Activated CD8-positive, alpha-beta memory T cell treated with anti-CD3 and anti-CD28 coated beads for 36 hours (primary cell): Measurements from ENCODE around the gene GAL. TPM values are rescaled to one million over a fixed set of nuclear protein-coding genes. Genes with fewer than 3 reads are reported as not detected.

ENCODE experiments used
- CTCF ChIA-PET: fragments of 350-600 bp; sonication (Branson Sonifier 250); formaldehyde crosslinking; loops from one replicate; lab custom pipeline; 2021; ENCODE audit warnings: antibody characterized with exemption; lab: Charles Lee
- POLR2A ChIA-PET: fragments of 350-600 bp; sonication (Branson Sonifier 250); formaldehyde crosslinking; loops from one replicate; lab custom pipeline; 2021; ENCODE audit warnings: antibody characterized with exemption; lab: Charles Lee
- total RNA-seq, 2 experiments: library from RNA; stranded (reverse); gene quantifications; one replicate each; pipeline ENCODE4 v1.2.3, GENCODE V29; 2021

The GAL gene
- total RNA-seq, 2 experiments from 2014 or later: 2.0 to 2.6 TPM

DNA sequence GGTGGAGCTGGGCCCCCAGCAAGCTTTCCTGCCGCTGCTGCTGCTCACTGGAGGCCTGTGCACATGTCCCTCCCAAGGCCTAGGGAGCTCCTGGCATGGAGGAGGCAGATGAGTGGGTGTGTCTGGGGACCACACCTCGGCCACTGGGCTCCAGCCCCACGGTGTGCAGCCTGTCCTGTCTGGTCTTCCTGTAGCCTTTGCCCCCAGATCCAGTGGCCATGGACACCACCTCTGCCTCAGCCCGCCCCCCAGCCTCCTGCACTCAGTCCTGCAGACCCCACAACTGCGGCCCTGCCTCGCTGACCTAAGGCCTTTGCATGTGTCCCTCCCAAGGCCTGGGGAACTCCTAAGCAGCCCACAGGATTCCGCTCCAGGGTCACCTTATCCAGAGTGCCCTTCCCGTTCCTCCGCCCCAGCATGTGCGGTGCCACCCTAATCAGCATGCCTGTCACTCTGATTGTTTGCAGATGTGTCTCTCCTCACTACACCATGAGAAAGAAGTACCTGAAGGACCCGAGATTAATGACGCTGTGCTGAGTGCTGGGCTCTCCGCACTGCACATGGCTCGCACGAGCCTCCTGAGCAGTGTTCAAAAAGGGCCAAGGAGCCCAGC is 8.6 kb downstream of the GAL start:
- ChIA-PET CTCF (no interaction called here), POLR2A (no interaction called here)

DNA sequence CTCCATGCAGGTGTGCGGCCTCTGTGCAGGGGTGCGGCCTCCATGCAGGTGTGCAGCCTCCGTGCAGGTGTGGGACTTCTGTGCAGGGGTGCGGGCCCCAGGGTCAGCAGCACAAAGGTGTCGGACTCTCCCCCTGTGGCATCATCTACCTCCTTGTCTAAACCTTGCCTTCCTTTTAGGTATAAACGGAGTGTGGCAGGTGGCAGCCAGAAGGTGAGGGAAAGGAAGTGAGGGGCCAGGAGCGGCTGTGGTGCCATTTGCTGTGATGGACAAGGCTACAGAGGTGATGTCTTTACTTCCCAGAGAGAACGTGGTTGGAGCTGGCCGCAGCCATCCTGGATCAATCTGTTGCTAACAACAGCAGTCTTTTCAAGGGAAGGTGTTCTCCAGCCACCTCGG is 9.1 kb downstream of the GAL start:
- CTCF ChIA-PET: no interaction called here

DNA sequence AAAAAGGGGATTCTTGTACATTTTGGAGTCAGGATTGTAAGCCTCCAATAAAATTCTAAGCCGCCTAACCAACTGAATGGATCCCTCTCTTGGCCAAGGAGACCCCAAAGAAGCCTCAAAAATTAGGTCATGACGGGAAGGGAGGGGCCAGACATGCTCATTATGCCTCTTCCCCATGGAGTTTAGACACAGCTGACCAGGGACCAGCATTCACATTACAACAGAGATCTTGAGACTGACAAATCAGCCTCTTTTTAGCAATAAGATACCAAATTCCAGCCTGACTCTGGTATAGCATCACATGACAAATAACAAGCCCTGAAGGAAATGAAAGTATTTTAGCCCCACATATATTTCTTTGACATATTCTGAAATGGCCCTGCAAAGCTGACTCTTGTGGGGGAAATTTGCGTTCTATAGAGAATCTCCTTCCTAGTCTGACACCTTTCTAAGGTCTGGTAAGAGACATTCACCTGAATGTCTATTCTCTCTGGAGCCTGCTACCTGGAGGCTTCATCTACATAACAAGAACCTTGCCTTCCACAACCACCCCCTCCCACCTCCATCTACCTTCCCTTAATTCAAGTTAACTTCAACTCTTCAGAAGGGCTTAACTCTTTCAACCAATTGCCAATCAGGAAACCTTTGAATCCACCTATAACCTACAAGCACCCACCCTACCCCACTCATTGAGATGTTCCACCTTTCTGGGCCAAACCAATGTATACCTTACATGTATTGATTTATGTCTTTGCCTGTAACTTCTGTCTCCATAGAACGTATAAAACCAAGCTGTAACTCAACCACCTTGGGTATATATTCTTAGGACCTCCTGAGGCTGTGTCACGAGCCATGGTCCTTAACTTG is 10.3 kb downstream of the GAL start:
- CTCF ChIA-PET: no interaction called here
- POLR2A ChIA-PET: no interaction called here

More for the DNA sequence above, 9.1 kb downstream of the GAL start:
- POLR2A ChIA-PET: no interaction called here

DNA sequence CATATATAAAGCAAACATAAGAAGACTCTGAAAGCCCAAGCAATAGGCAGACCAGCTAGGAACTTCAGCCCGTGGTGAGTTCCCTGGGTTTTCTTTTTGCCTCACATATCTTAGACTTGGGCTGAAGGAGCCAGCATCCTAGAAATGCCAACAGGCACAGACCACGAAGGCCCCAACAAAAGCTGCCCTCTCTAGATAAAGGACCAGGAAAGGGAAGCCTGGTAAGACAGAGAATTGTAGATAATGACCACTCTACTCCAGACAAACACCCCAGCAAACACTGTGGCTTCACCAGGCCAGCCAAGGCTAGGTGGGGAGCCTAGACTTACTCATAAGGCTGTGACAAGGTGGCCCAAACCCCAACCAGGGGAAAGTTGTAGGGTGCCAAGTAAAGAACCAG is 11.2 kb downstream of the GAL start:
- CTCF ChIA-PET: no interaction called here
- POLR2A ChIA-PET: no interaction called here

DNA sequence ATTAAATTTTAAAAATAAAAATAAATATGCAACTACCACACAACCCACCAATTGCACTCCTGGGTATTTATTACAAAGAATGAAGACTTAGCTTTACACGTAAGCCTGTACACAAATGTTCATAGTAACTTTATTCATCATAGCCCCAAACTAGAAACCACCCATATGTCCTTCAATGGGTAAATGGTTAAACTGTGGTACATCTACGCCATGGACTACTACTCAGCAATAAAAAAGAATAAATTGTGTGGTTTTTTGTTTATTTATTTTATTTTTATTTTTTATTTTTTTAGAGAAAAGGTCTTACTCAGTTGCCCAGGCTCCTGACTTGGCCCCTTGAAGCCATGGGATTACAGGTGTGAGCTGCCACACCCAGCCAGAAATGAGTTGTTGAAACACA is 14.6 kb downstream of the GAL start:
- ChIA-PET CTCF (no interaction called here), POLR2A (no interaction called here)

DNA sequence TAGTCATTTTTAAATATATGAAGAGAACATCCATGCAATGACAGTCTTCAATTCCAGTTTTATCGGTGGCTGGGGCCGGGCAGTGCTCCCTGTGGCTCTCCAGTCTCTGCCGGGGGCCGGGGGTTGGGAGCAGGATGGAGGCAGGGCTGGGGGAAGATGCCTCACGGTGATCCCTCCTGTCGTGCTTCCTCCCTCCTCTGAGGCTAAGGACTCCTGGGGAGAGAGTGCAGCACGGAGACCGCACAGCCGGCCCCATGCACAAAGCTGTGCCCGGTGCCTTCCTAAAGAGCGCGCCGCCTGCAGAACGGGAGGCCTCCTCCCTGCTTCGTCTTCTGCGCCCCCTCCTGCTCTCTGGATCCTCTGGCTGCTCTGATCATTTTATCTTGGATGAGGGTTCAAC is 20.5 kb downstream of the GAL start:
- ChIA-PET POLR2A (no interaction called here), CTCF (interaction anchor here (1.0 kb wide), 1 partner anchor 32 kb away, joined by 3 read pairs; no protein-coding TSS in a partner anchor)

DNA sequence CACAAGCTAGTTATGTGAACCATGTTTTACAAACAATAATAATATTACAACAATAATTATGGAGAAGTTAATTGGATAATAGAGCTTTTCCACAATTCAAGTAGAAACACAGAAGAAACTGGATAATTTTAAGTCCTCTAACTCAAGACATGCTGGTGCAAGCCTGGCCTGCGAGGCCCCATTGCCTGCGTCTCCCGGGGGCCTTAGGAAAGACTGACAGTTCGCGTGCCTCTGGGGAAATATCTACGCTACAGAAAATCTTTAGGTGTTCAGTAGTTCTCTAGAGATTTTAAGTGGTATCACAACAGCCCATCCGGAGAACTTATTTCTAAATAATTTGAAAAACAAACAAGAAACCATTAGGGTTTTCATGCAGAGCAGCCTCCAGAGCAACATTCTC is 23.2 kb downstream of the GAL start:
- CTCF ChIA-PET: no interaction called here

DNA sequence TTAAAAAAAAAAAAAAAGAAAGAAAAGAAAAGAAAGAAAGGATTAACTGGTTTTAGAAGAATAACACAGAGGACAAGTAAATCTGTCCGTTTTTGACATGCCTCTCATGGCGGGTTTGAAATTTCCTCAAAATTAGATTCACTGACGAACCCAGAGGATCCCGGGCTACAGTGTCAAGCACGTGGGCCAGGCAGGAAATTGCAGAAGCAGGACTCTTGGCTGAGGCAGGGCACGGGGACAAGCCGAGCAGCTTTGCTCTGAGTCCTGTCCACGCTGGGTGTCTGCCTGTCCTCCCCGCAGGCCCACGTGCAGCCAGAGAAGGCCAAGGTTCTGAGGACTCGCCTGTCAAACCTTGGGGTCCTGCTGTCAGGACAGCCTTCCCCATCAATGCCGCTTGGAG is 24.7 kb downstream of the GAL start:
- POLR2A ChIA-PET: no interaction called here
- CTCF ChIA-PET: no interaction called here

More for the DNA sequence above, 23.2 kb downstream of the GAL start:
- POLR2A ChIA-PET: no interaction called here

DNA sequence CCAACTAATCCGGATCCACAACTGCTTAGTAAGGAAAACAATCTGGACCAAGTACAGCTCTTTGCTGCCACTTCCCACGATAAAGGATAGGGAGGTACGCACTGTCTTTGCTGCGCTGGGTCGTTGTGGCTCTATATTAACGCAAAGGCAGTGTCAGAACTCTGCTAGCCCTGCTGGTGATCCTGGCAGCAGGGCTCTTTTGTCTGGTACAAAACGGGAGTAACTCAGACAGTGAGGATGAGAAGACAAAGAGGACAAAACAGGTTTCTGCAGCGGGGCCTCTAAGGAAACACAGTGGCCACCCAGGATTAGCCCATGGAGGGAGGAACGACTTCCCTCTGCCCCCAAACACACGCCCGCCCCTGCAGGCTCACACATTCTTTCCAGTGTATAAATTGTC is 26.1 kb downstream of the GAL start:
- ChIA-PET CTCF (no interaction called here), POLR2A (no interaction called here)

DNA sequence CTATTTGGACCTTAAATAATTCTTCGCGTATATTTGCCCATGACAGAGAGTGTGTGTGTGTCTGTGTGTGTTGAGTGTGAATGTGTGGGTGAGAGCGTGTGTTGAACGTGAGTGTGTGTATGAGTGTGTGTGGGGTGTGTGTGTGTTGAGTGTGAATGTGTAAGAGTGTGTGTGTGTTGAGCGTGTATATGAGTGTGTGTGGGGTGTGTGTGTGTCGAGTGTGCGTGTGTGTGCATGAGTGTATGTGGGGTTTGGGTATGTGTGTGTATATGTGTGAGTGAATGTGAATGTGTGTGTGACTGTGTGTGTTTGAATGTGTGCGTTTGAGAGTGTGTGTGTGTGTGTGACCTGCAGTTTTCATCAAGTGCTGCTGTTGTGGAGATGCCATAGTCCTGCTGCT is 26.8 kb downstream of the GAL start:
- ChIA-PET CTCF (no interaction called here), POLR2A (no interaction called here)

DNA sequence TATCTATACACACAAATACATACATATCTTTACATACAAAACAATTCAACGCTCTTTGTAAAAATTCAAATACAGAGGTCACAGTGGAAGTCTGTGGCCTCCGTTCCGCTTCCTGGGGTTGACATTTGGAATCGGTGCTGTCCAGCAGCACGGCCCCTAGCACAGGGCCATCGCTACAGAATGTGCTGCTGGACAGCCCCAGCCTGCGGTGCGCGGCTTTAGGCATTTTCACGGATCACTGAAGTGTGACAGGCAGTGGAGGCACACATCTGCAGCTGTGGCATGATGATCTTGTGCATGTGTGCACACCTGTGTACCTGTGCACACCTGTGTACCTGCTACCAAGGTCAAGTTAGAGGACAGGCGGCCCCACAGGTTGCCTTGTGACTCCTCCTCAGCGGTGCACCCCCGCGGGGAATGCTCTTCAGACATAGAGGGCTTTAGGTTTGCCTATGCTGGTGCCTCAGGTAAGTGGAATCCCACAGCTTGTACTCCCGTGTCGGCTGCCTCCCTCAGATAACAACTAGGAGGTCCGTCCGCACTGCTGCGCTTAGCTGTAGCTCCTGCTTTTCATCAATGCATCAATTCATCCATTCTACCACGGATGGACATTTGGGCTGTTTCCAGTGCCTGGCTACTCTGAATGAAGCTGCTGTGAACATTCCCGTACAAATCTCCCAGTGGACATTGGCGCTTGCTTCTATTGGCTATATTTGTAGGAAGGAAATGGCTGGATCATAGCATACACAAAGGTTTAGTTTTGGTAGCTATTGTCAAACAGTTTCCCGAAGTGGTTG is 29.9 kb downstream of the GAL start:
- CTCF ChIA-PET: no interaction called here
- POLR2A ChIA-PET: no interaction called here

DNA sequence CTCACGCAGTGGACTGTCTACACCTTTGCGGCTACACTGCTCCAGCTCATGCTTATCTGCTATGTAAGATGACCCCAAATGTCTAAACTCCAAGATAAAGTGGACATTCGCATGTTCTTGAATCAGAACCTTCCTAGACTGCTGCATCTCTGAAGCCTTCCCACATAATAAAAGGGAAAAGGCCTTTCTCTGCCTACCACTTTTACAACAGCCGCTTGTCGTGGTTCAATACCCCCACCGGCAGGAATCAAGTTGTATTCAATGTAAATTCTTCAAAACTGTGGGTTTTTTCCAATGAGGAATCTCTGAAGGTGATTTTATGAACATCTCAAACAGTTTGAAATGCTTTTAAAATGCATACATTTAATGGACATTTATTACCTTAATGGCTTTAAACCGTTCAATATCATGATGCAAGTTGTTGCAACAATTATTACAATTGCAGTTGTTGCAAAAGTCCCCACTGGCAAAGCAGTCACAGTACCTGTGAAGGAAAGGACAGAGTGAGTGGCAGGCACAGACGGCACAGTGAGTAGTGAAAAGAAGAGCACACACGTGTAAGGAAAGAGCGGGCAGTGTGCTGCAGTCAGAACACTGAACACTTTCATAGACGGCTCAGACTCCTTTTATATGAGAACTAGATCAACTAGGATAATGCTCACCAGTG is 31.2 kb downstream of the GAL start:
- ChIA-PET POLR2A (no interaction called here), CTCF (no interaction called here)

DNA sequence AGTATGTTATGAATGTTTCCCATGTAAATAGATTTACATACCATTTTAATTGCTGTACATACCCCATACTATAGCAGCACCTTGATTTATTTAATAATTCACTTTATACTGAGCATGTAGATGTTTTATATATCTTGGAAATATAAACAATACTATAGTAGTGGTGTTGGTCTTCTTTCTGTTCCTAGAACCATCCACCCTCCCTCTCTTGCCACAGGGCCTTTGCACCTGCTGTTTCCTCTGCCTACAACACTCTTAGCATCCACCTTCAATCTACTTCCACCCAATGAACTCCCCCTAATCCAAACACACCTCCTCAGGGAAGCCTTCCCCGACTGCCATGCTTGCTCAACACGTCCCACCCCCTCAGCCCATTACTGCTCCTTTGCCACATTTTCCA is 36.7 kb downstream of the GAL start:
- CTCF ChIA-PET: no interaction called here
- POLR2A ChIA-PET: no interaction called here

DNA sequence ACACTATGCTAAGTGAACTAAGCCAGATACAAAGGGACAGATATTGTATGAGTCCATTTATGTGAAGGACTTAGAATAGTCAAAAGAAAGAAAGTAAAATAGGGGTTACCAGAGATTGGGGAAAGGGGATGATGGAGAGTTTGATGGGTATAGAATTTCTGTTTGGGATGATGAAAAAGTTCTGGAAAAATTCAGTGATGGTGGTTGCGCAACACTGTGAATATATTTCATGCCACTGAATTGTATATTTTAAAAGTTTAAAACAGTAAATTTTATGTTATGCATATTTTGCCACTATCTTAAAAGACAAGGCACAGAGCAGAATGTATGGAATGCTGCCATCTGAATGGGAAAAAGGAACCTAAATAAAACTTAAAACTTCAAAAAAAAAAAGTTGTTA is 37.8 kb downstream of the GAL start:
- CTCF ChIA-PET: no interaction called here
- POLR2A ChIA-PET: no interaction called here

DNA sequence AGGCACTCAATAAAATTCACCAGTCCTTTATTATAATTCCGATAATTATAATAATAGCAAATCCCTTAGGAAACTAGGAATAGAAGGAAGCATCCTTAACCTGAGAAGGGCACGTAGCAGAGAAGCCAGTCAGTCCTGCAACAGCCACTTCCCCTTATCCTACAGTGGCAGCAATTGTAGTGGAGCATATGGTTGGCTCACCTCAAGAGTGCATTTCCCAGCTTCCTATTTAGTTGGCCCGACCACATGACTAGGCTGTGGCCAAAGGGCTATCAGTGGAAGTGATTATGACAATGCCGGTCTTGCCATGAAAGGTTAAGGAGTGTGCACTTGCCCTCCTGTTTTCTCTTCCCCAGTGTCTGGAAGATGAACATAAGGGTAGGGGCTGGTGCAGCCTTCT is 39.9 kb downstream of the GAL start:
- ChIA-PET POLR2A (no interaction called here), CTCF (no interaction called here)

DNA sequence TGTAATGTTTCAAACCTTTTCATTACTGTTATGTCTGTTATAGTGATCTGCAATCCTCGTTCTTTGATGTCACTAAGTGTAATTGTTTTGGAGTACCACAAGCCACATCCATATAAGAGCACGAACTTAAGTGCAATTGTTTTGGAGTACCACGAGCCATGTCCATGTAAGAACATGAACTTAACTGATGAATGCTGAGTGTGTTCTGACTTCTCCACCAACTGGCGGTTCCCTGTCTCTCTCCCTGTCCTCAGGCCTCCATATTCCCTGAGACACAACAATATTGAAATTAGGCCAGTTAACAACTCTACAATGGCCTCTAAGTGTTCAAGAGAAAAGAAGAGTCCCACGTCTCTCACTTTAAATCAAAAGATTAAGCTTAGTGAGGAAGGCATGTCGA is 43.4 kb downstream of the GAL start:
- POLR2A ChIA-PET: no interaction called here
- CTCF ChIA-PET: no interaction called here

DNA sequence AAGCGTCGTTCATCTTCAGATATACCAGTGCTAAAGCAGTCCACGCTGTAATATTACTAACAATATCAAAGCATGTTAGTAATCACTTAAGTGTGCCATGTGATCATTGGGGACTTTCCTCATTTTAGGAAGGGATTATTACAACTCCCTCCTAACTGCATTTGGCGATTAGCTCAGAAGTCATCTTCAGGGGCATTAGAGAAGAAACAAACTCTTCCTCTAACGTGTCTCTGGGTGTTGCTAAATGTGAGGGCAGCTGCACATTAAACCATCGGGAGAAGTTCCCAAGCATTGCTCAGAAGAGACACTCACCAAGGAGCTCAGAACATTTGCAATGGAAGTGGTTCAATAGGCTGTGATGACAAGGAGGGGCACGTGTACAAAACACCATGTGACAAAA is 49.8 kb downstream of the GAL start:
- POLR2A ChIA-PET: no interaction called here
- CTCF ChIA-PET: no interaction called here

DNA sequence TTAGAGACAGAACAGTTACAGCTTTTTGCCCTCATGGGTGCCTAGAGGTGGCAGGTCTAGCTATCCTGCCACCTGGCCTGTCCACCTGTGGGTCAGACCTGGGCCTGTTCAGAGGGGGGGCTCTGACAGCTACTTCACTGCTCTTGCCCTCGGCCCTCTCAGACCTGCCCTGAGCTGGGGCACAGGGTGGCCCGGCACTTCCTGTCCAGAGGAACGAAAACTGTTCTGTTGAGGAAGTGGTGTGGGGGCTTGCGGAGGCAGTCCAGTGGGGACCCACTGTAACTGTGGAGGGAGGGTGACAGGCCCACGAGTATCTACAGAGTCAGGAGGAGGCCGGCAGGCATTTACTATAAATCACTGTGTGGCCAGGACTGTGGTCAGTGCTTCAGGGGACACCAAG is 50.8 kb downstream of the GAL start:
- CTCF ChIA-PET: no interaction called here
- POLR2A ChIA-PET: no interaction called here

DNA sequence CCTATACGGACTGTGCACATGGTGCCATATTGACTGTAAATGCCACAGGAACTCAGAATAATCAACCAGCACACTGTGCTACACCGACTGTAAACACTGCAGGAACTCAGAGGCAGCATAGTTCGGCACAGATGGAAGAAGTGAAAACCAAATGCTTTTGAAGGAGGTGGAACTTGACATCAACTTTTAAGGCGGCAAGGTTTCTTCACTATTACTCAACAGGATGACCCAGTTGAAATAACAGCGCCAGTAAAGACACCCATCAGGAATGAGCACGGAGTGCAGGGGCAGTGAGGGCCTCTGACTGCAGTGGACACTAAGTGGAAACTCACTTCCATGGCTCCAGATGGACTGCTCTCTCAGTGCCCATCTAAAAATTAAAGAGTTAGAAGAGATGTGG is 51.3 kb downstream of the GAL start:
- ChIA-PET POLR2A (no interaction called here), CTCF (no interaction called here)
